Activated CD4-positive, alpha-beta memory T cell treated with anti-CD3 and anti-CD28 coated beads for 36 hours (primary cell): ENCODE results near the gene GPR162. TPM values are rescaled to one million over a fixed set of nuclear protein-coding genes. Genes with fewer than 3 reads are reported as not detected.

ENCODE experiments used
- CTCF ChIA-PET: fragments of 350-600 bp; sonication (Branson Sonifier 250); formaldehyde crosslinking; loops from one replicate; lab custom pipeline; 2021; ENCODE audit warnings: antibody characterized with exemption, inconsistent platforms; lab: Charles Lee
- POLR2A ChIA-PET: fragments of 350-600 bp; sonication (Branson Sonifier 250); formaldehyde crosslinking; loops from one replicate; lab custom pipeline; 2021; ENCODE audit warnings: antibody characterized with exemption; lab: Charles Lee
- DNase-seq: peaks from one replicate; pipeline ENCODE4 v3.0.0-alpha.2; 2020
- H3K27ac Mint-ChIP-seq: one replicate; pipeline ENCODE4 v1.8.0; 2021; ENCODE audit warnings: mixed read lengths
- H3K27me3 Mint-ChIP-seq: one replicate; pipeline ENCODE4 v1.8.0; 2021; ENCODE audit warnings: mixed read lengths
- H3K36me3 Mint-ChIP-seq: one replicate; pipeline ENCODE4 v1.8.0; 2021; ENCODE audit warnings: mixed read lengths
- H3K4me1 Mint-ChIP-seq: one replicate; pipeline ENCODE4 v1.8.0; 2021; ENCODE audit warnings: low read depth, mixed read lengths
- H3K4me3 Mint-ChIP-seq: one replicate; pipeline ENCODE4 v1.8.0; 2021; ENCODE audit warnings: mild to moderate bottlenecking, mixed read lengths
- H3K9me3 Mint-ChIP-seq: one replicate; pipeline ENCODE4 v1.8.0; 2021; ENCODE audit warnings: mixed read lengths
- intact Hi-C: fragments of 100-400 bp; cut with micrococcal nuclease; formaldehyde crosslinking; loops from one replicate; pipeline ENCODE4 v1.15.1; 2023
- total RNA-seq, 2 experiments: library from RNA; stranded (reverse); gene quantifications; one replicate each; pipeline ENCODE4 v1.2.3, GENCODE V29; 2021

The GPR162 gene
- total RNA-seq, 2 experiments from 2014 or later, result 0.31 TPM; not detected in 1

DNA sequence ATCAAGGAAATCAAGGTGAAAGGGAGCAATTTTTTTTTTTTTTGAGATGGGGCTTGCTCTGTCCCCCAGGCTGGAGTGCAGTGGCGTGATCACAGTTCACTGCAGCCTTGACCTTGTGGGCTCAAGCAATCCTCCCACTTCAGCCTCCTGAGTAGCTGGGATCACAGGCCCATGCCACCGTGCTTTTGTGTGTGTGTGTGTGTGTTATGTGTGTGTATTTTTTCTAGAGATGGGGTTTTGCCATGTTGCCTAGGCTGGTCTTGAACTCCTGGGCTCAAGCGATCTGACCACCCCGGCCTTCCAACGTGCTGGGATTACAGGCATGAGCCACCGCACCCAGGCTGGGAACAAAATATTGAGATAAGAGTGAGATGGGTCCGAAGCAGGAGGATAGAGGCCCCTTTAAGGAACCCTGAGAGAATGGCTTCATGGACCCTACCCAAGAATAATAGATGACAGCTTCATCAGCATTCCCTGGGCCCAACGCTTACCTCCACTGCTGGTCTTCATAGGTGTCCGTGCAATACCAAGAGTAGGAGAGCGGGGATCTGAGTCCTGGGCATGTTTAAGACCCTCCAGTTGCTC, 28.4 kb downstream of the GPR162 start:
- Mint-ChIP-seq H3K36me3 (peaks cover 22% of the 10 kb centered on the region), H3K4me3 (peak overlapping the region; percentile 95), H3K27me3 (no peaks in the 10 kb centered on the region), H3K4me1 (peaks cover 29% of the 10 kb centered on the region), H3K9me3 (no peaks in the 10 kb centered on the region), H3K27ac (peak overlapping the region; percentile 98)
- ChIA-PET POLR2A (interaction anchor here (2.0 kb wide), 1 partner anchor 315 kb away, joined by 7 read pairs; the partner anchor contains the start of gene GAPDH), CTCF (interaction anchor here (1.1 to 6.5 kb wide), 5 partner anchors 15 to 42 kb away, joined by 5 to 74 read pairs (median 26); partner anchors contain the start of gene SPSB2)
- intact Hi-C loops, result loop anchor here (5.0 kb wide), 1 partner anchor 423 kb away; no protein-coding TSS in a partner anchor
- no peak for DNase-seq

GRCh38 chr12:6850796-6851152, 29.2 kb downstream of the GPR162 start:
- Mint-ChIP-seq H3K9me3 (no peaks in the 10 kb centered on the region), H3K4me1 (peaks cover 29% of the 10 kb centered on the region), H3K4me3 (peak overlapping the region; percentile 95), H3K36me3 (peaks cover 27% of the 10 kb centered on the region), H3K27ac (peak overlapping the region; percentile 98), H3K27me3 (no peaks in the 10 kb centered on the region)
- ChIA-PET POLR2A (interaction anchor here (1.0 to 5.0 kb wide), 15 partner anchors 8 to 318 kb away, joined by 4 to 94 read pairs (median 7); partner anchors contain the start of genes C12orf57, CD4, COPS7A and GAPDH), CTCF (interaction anchor here (0.9 to 6.5 kb wide), 10 partner anchors 9 to 232 kb away, joined by 3 to 74 read pairs (median 14); partner anchors contain the start of genes MLF2, SPSB2 and TPI1)
- intact Hi-C loops, result loop anchor here (1.0 to 5.0 kb wide), 4 partner anchors 161 to 423 kb away; partner anchors contain the start of genes CHD4, MRPL51 and ZNF384
- DNase-seq, result no peak

GRCh38 chr12:6851153-6851920, 29.7 kb downstream of the GPR162 start, which contains the start of gene CDCA3:
TSS of gene CDCA3 (minus strand) at chr12:6851286. CDS start at chr12:6850952, 334 bp downstream.
- no peaks in the 10 kb centered on the region for H3K27me3 Mint-ChIP-seq

DNA sequence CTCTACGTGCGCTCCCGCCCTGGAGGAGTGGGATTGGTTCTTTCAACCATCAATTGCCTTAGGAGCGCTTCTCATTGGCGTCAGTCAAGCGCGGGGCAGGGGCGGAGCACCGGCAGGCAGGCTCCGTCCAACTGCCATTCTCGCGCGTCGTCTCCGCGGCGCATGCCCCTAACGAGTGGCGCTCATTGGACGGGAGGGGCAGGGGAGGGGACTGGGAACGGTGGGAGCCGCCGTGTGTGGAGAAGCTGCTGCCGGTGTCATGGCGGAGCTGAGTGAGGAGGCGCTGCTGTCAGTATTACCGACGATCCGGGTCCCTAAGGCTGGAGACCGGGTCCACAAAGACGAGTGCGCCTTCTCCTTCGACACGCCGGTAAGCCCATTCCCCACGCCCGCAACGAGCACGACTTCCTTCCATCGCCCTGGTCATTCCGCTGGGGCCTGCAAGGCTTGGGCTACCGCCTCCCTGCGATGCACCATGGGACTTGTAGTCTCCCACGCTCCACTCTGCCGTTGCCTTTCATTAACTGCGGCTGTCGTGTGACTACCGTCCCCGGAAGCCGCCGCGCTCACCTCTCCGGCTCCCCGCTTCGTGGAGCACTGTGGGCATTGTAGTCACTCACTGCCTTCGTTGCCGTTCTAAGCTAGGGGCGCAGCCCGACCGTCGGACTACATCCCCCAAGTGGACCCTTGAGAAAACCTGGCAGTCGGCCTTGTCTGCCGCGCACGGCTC, 30.5 kb downstream of the GPR162 start, which contains the start of gene USP5:
USP5 (plus strand) TSS at position 230 of the 730 bp plus-strand sequence; CDS start at position 260, 30 bp downstream.
- H3K27me3 Mint-ChIP-seq, result no peaks in the 10 kb centered on the region
- ChIA-PET CTCF (interaction anchor here (0.6 to 6.5 kb wide), 23 partner anchors 12 to 359 kb away, joined by 3 to 74 read pairs (median 5); partner anchors contain the start of genes LPCAT3, MLF2, MRPL51 and PTMS), POLR2A (interaction anchor here (0.8 to 5.0 kb wide), 28 partner anchors 9 to 382 kb away, joined by 3 to 94 read pairs (median 5); partner anchors contain the start of genes C12orf57, CD4, COPS7A and GAPDH)
- peak within 1 kb of the TSS; percentile 95 for H3K4me3 Mint-ChIP-seq
- intact Hi-C loops, result loop anchor here (1.0 to 5.0 kb wide), 14 partner anchors 17 to 425 kb away; partner anchors contain the start of genes C12orf57, CHD4, COPS7A and EMG1
- peak; percentile 99 for DNase-seq
- peaks cover 29% of the 10 kb centered on the region for H3K4me1 Mint-ChIP-seq
- peaks cover 34% of the 10 kb centered on the region for H3K36me3 Mint-ChIP-seq
- no peaks in the 10 kb centered on the region for H3K9me3 Mint-ChIP-seq
- peak within 1 kb of the TSS; percentile 98 for H3K27ac Mint-ChIP-seq

More at GRCh38 chr12:6851153-6851920, 29.7 kb downstream of the GPR162 start, which contains the start of gene CDCA3:
- H3K9me3 Mint-ChIP-seq, result no peaks in the 10 kb centered on the region
- H3K4me3 Mint-ChIP-seq, result peak within 1 kb of the TSS; percentile 95
- peak within 1 kb of the TSS; percentile 98 for H3K27ac Mint-ChIP-seq
- ChIA-PET POLR2A (interaction anchor here (0.8 to 5.0 kb wide), 25 partner anchors 8 to 381 kb away, joined by 3 to 94 read pairs (median 6); partner anchors contain the start of genes C12orf57, CD4, COPS7A and GAPDH), CTCF (interaction anchor here (0.9 to 6.5 kb wide), 18 partner anchors 9 to 358 kb away, joined by 3 to 74 read pairs (median 5); partner anchors contain the start of genes MLF2, MRPL51, PTMS and SPSB2)
- intact Hi-C loops, result loop anchor here (1.0 to 5.0 kb wide), 4 partner anchors 162 to 424 kb away; partner anchors contain the start of genes CHD4, MRPL51 and ZNF384
- peak; percentile 97 for DNase-seq
- peaks cover 29% of the 10 kb centered on the region for H3K36me3 Mint-ChIP-seq
- H3K4me1 Mint-ChIP-seq, result peaks cover 29% of the 10 kb centered on the region

- intact Hi-C loops, result loop anchor here (1.0 to 5.0 kb wide), 11 partner anchors 16 to 426 kb away; partner anchors contain the start of genes C12orf57, COPS7A, EMG1 and GAPDH
- peak; percentile 89 for DNase-seq
- H3K27ac Mint-ChIP-seq, result peak overlapping the region; percentile 98
- H3K4me3 Mint-ChIP-seq, result peak overlapping the region; percentile 95
- H3K9me3 Mint-ChIP-seq, result no peaks in the 10 kb centered on the region
- ChIA-PET POLR2A (interaction anchor here (0.9 to 5.0 kb wide), 22 partner anchors 8 to 383 kb away, joined by 3 to 94 read pairs (median 5); partner anchors contain the start of genes C12orf57, CD4, COPS7A and GNB3), CTCF (interaction anchor here (0.6 to 6.5 kb wide), 21 partner anchors 12 to 299 kb away, joined by 3 to 74 read pairs (median 5); partner anchors contain the start of genes LPCAT3, MLF2, PTMS and SPSB2)
- no peaks in the 10 kb centered on the region for H3K27me3 Mint-ChIP-seq
- peaks cover 29% of the 10 kb centered on the region for H3K4me1 Mint-ChIP-seq
- peaks cover 37% of the 10 kb centered on the region for H3K36me3 Mint-ChIP-seq
These were observed 31.2 kb downstream of the GPR162 start for GRCh38 chr12:6852651-6853354.

- peaks cover 29% of the 10 kb centered on the region for H3K4me1 Mint-ChIP-seq
- POLR2A ChIA-PET, result interaction anchor here (1.1 to 5.0 kb wide), 9 partner anchors 14 to 245 kb away, joined by 3 to 94 read pairs (median 12); partner anchors contain the start of genes C12orf57, COPS7A, RNU7-1 and SPSB2
- peaks cover 38% of the 10 kb centered on the region for H3K36me3 Mint-ChIP-seq
- H3K27ac Mint-ChIP-seq, result peak overlapping the region; percentile 98
- H3K9me3 Mint-ChIP-seq, result no peaks in the 10 kb centered on the region
- intact Hi-C loops, result loop anchor here (2.0 to 5.0 kb wide), 2 partner anchors 319 to 426 kb away; partner anchors contain the start of gene GAPDH
- no peaks in the 10 kb centered on the region for H3K27me3 Mint-ChIP-seq
- CTCF ChIA-PET, result interaction anchor here (0.9 to 6.5 kb wide), 7 partner anchors 14 to 111 kb away, joined by 3 to 74 read pairs (median 26); partner anchors contain the start of genes SPSB2 and TPI1
- H3K4me3 Mint-ChIP-seq, result peak overlapping the region; percentile 95
- DNase-seq, result no peak
These were observed 32.0 kb downstream of the GPR162 start for GRCh38 chr12:6853626-6854025.

- H3K36me3 Mint-ChIP-seq, result peaks cover 42% of the 10 kb centered on the region
- H3K27me3 Mint-ChIP-seq, result no peaks in the 10 kb centered on the region
- CTCF ChIA-PET, result interaction anchor here (0.7 to 6.5 kb wide), 6 partner anchors 14 to 74 kb away, joined by 3 to 74 read pairs (median 16); partner anchors contain the start of genes SPSB2 and TPI1
- POLR2A ChIA-PET, result interaction anchor here (4.8 to 5.0 kb wide), 2 partner anchors 14 to 19 kb away, joined by 59 to 94 read pairs; partner anchors contain the start of genes SPSB2 and TPI1
- peak overlapping the region; percentile 95 for H3K4me3 Mint-ChIP-seq
- peaks cover 29% of the 10 kb centered on the region for H3K4me1 Mint-ChIP-seq
- H3K9me3 Mint-ChIP-seq, result no peaks in the 10 kb centered on the region
- no peak for DNase-seq
- peak overlapping the region; percentile 98 for H3K27ac Mint-ChIP-seq
- intact Hi-C loops, result loop anchor here (5.0 kb wide), 1 partner anchor 427 kb away; no protein-coding TSS in a partner anchor
These were observed 32.4 kb downstream of the GPR162 start for GRCh38 chr12:6854036-6854435.

DNA sequence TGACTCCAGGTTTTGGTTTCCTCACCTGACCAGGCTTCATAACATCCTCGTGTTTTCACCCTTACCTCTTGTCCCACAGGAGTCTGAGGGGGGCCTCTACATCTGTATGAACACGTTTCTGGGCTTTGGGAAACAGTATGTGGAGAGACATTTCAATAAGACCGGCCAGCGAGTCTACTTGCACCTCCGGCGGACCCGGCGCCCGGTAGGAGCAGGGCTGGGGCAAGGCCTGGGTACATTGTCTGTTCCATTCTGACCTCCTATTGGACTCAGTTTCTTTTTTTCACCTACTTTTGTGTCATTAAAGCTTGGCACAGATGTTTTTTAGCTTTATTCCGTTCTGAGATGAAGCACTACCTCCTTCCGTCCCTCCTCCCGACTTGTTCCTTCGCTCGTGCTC, 33.7 kb downstream of the GPR162 start:
- H3K36me3 Mint-ChIP-seq, result peaks cover 38% of the 10 kb centered on the region
- H3K27ac Mint-ChIP-seq, result no peak overlapping the region
- H3K4me3 Mint-ChIP-seq, result no peak overlapping the region
- peaks cover 21% of the 10 kb centered on the region for H3K4me1 Mint-ChIP-seq
- ChIA-PET CTCF (interaction anchor here (1.4 to 6.5 kb wide), 3 partner anchors 13 to 20 kb away, joined by 5 to 74 read pairs (median 49); partner anchors contain the start of genes SPSB2 and TPI1), POLR2A (interaction anchor here (4.8 to 5.0 kb wide), 2 partner anchors 12 to 18 kb away, joined by 59 to 94 read pairs; partner anchors contain the start of genes SPSB2 and TPI1)
- no peaks in the 10 kb centered on the region for H3K9me3 Mint-ChIP-seq
- no peak for DNase-seq
- no peaks in the 10 kb centered on the region for H3K27me3 Mint-ChIP-seq
- intact Hi-C loops, result no loop called here

DNA sequence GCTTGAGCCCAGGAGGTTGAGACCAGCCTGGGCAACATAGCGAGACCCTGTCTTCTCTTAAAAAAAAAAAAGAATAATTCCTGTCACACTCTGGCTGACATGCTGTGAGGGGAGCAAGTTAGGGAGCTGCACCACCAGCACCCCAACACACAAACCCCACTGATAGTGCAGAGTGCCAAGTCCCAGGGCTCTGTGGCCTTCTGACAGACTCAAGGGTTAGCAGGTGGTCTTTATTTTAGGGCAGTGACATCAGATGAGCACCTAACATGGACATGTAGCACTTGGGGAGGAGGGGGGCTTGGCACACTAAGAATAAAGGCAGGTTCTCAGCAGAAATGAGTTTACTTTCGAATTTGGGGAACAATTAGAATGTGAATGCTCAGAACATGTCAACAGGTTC, 37.2 kb downstream of the GPR162 start:
- Mint-ChIP-seq H3K9me3 (no peaks in the 10 kb centered on the region), H3K4me3 (no peak overlapping the region), H3K27ac (no peak overlapping the region), H3K27me3 (no peaks in the 10 kb centered on the region), H3K4me1 (peaks cover 11% of the 10 kb centered on the region), H3K36me3 (peaks cover 54% of the 10 kb centered on the region)
- ChIA-PET CTCF (no interaction called here), POLR2A (interaction anchor here (1.0 kb wide), 1 partner anchor 8 kb away, joined by 3 read pairs; no protein-coding TSS in a partner anchor)
- intact Hi-C loops, result no loop called here
- DNase-seq, result no peak
